Adrenal gland (tissue), 12 donors: ENCODE results near the gene DAP3. TPM values are rescaled to one million over a fixed set of nuclear protein-coding genes. Genes with fewer than 3 reads are reported as not detected.

Source experiments
- DNase-seq, 7 donors: peaks; one replicate each; pipeline ENCODE4 v3.0.0-alpha.2; 2019 to 2020
- H3K27ac ChIP-seq, 5 donors: fragments of 200-600 bp; sonication (generic) in 4 of 5; 1 replicate in 3 of 5; 2 replicates in 2 of 5; pipeline versions ENCODE4 v1.5.1 to v1.8.0; 2016 to 2020; ENCODE audit warnings: mild to moderate bottlenecking in 1 of 5
- H3K27me3 ChIP-seq: fragments of 200-600 bp; 2 replicates; pipeline ENCODE4 v1.8.0; 2021
- H3K36me3 ChIP-seq, 2 donors: fragments of 200-600 bp; replicated peaks in 1 of 2; 1 replicate in 1 of 2; 2 replicates in 1 of 2; pipeline versions ENCODE4 v1.5.1 to v1.8.0; 2018 to 2022
- H3K4me1 ChIP-seq, 2 donors: fragments of 200-600 bp; replicated peaks in 1 of 2; 1 replicate in 1 of 2; 2 replicates in 1 of 2; pipeline versions ENCODE4 v1.5.1 to v1.8.0; 2018 to 2021
- H3K4me3 ChIP-seq, 4 donors: fragments of 200-600 bp; sonication (generic) in 3 of 4; one replicate each; pipeline ENCODE4 v1.5.1; 2016 to 2018
- H3K9me3 ChIP-seq, 3 donors: fragments of 200-600 bp; sonication (generic) in 1 of 3; replicated peaks in 1 of 3; 1 replicate in 2 of 3; 2 replicates in 1 of 3; pipeline versions ENCODE4 v1.5.1 to v1.8.0; 2016 to 2021
- POLR2A ChIP-seq, 2 donors: fragments of 450-650 bp; IDR thresholded peaks; one replicate each; pipeline ENCODE4 v1.6.1; 2017; ENCODE audit warnings: antibody characterized with exemption in 2 of 2, mild to moderate bottlenecking in 2 of 2, moderate library complexity in 1 of 2
- WGBS, 4 donors: extraction: QIAGEN DNeasy Blood & Tissue Kit in 2 of 4; methylation state at CpG; one replicate each; pipeline versions ENCODE4 v1.1.5 to v1.1.7; 2013 to 2017; 5-methylcytosine and 5-hydroxymethylcytosine counted together
- intact Hi-C, 2 donors: fragments of 100-400 bp; cut with DNase I; formaldehyde crosslinking; loops; one replicate each; pipeline versions ENCODE4 v1.14.1 to v1.15.0; 2022 to 2023
- polyA plus RNA-seq, 3 donors: library from polyadenylated mRNA; stranded (reverse); fragments of 200-250 nt in 2 of 3; fragments of 350-450 nt in 1 of 3; fragmentation: Illumina TruSeq in 1 of 3; extraction: RNeasy Lipid Tissue Mini Kit (QIAGEN cat#74804) in 1 of 3; gene quantifications; one replicate each; pipeline ENCODE4 v1.2.3, GENCODE V29; 2013 to 2014
- total RNA-seq, 9 donors: library from RNA; depleted of rRNA in 4 of 9; stranded (reverse); fragments of >200 nt in 4 of 9; fragments of 120-200 nt in 1 of 9; fragmentation: NEBNext Ultra II Directional in 1 of 9; extraction: Animal tissue kit (Norgen Biotek cat#: 25700) in 1 of 9; gene quantifications; one replicate each; pipeline versions ENCODE4 v1.1.0 to v1.2.4, GENCODE V29; 2013 to 2023
- TF ChIP-seq, protein P1 (sequence below), 6 experiments: fragments of 450-650 bp in 4 of 6; fragments of 200-600 bp in 2 of 6; sonication (generic) in 1 of 6; IDR thresholded peaks; 1 replicate in 5 of 6; 2 replicates in 1 of 6; pipeline versions ENCODE4 v1.5.1 to v1.8.0; 2016 to 2021; ENCODE audit warnings: antibody characterized with exemption in 6 of 6, mild to moderate bottlenecking in 2 of 6, moderate library complexity in 1 of 6
- donor health status: healthy with polysubstance abuse.
- donor health status: Bipolar disorder and iron deficiency.
- donor health status: DM: yes; HTN: yes; CAD: no.
- donor health status: DM: no; HTN: no; CAD: no.
- donor health status: DM: no; HTN: no; CAD: no.
- donor health status: DM: yes; HTN: yes; CAD: no.

DAP3 gene
- total and polyA plus RNA-seq, 12 donors: 85.4 to 186 (median 115) TPM

DNA sequence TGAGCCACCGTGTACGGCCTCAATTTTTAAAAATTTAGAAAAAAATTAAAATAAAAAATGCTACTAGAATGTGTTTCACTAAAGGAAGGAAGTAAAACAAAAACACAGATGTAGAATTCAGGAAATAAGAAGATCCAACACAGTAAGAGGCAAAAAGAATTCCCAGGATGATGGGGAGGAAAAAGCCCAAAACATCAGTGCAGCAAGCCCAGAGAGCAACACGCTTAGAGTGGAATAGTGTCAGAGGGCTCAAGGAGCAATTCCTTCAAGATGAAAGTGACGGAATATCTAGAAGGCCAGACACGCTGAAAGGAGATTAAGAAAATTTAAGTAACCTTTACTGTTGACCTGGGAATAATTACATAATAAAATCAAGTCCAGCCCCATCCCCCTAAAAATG lies 80.4 kb downstream of the DAP3 start:
- no peaks in the 10 kb centered on the region for H3K4me1 ChIP-seq
- H3K9me3 ChIP-seq: no peaks in the 10 kb centered on the region
- H3K27ac ChIP-seq: no peak overlapping the region
- intact Hi-C loops: no loop called here
- TF ChIP-seq POLR2A (IDR thresholded peaks at IDR 0.05): no peak
- TF ChIP-seq, protein P1, sequence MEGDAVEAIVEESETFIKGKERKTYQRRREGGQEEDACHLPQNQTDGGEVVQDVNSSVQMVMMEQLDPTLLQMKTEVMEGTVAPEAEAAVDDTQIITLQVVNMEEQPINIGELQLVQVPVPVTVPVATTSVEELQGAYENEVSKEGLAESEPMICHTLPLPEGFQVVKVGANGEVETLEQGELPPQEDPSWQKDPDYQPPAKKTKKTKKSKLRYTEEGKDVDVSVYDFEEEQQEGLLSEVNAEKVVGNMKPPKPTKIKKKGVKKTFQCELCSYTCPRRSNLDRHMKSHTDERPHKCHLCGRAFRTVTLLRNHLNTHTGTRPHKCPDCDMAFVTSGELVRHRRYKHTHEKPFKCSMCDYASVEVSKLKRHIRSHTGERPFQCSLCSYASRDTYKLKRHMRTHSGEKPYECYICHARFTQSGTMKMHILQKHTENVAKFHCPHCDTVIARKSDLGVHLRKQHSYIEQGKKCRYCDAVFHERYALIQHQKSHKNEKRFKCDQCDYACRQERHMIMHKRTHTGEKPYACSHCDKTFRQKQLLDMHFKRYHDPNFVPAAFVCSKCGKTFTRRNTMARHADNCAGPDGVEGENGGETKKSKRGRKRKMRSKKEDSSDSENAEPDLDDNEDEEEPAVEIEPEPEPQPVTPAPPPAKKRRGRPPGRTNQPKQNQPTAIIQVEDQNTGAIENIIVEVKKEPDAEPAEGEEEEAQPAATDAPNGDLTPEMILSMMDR (IDR thresholded peaks at IDR 0.05): no peak
- no peaks in the 10 kb centered on the region for H3K27me3 ChIP-seq
- DNase-seq: no peak
- H3K4me3 ChIP-seq: no peak overlapping the region
- H3K36me3 ChIP-seq: peaks cover 0 to 83% of the 10 kb centered on the region in 2 donors
- 89 to 96% (median 93%) methylated on average over 5 of the region's 5 CpGs for WGBS, 4 donors

- Histone ChIP-seq H3K4me3 (no peak overlapping the region), H3K27me3 (no peaks in the 10 kb centered on the region), H3K27ac (no peak overlapping the region), H3K36me3 (peaks cover 0 to 89% of the 10 kb centered on the region in 2 donors), H3K9me3 (no peaks in the 10 kb centered on the region), H3K4me1 (no peaks in the 10 kb centered on the region)
- no peak for TF ChIP-seq POLR2A (IDR thresholded peaks at IDR 0.05)
- TF ChIP-seq, protein P1 (IDR thresholded peaks at IDR 0.05): no peak
- WGBS, 4 donors: 83 to 97% (median 91%) methylated on average over 2 of the region's 2 CpGs
- no peak for DNase-seq
- intact Hi-C loops: no loop called here
These were observed 84.3 kb downstream of the DAP3 start for GRCh38 chr1:155773221-155773620.

GRCh38 chr1:155776414-155776813 lies 87.5 kb downstream of the DAP3 start:
- Histone ChIP-seq H3K36me3 (peaks cover 0 to 60% of the 10 kb centered on the region in 2 donors), H3K9me3 (no peaks in the 10 kb centered on the region), H3K4me3 (no peak overlapping the region), H3K4me1 (no peaks in the 10 kb centered on the region), H3K27ac (no peak overlapping the region), H3K27me3 (no peaks in the 10 kb centered on the region)
- WGBS, 4 donors: 87 to 95% (median 91%) methylated on average over 4 of the region's 4 CpGs
- TF ChIP-seq POLR2A (IDR thresholded peaks at IDR 0.05): no peak
- TF ChIP-seq, protein P1 (IDR thresholded peaks at IDR 0.05): no peak
- DNase-seq: no peak
- intact Hi-C loops: no loop called here

DNA sequence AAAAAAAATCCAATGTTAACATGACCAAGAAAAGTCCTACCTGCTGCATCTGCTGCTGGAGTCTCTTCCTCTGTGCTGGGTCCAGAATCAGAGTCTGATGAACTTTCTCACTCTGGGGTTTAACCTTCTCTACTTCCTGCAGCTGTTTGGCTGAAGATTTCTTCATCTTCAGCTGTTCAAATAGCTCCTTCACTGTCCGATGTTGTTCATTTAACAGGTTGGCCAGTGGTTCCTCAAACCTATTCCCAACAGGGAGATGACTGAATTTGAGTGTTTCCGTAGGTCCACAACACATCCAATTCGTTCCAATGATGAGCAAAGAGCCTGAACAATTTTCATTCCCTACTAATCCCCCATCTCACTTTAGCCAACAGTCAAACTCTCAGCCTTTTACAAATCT lies 88.7 kb downstream of the DAP3 start:
- intact Hi-C loops: no loop called here
- Histone ChIP-seq H3K27me3 (no peaks in the 10 kb centered on the region), H3K4me3 (no peak overlapping the region), H3K27ac (no peak overlapping the region), H3K36me3 (peaks cover 0 to 48% of the 10 kb centered on the region in 2 donors), H3K9me3 (no peaks in the 10 kb centered on the region), H3K4me1 (no peaks in the 10 kb centered on the region)
- WGBS, 4 donors: 84 to 98% (median 88%) methylated on average over 3 of the region's 3 CpGs
- no peak for DNase-seq
- TF ChIP-seq POLR2A (IDR thresholded peaks at IDR 0.05): no peak
- TF ChIP-seq, protein P1 (IDR thresholded peaks at IDR 0.05): no peak

Other genes starting within 250 kb of the DAP3 start
- gene ASH1L, start 126.3 kb upstream of the DAP3 start, total RNA-seq: 10 to 100 TPM; 38.8 to 59.3 (median 46.8) TPM
- gene ASH1L, start 126.3 kb upstream of the DAP3 start, polyA plus RNA-seq: 10 to 100 TPM in 1 of 3 donors, 1 to 10 TPM in 2; 3.7 to 33.4 (median 9.2) TPM
- gene MSTO1, start 78.9 kb upstream of the DAP3 start, total RNA-seq: 10 to 100 TPM in 6 of 9 donors, 1 to 10 TPM in 3; 1.1 to 50.5 (median 24.2) TPM
- gene MSTO1, start 78.9 kb upstream of the DAP3 start, polyA plus RNA-seq: 10 to 100 TPM; 40.1 to 54.3 (median 44.0) TPM
- 10 to 100 TPM; 46.3 to 65.1 (median 57.4) TPM for gene YY1AP1, start 317 bp upstream of the DAP3 start, total RNA-seq
- 10 to 100 TPM; 44.0 to 70.4 (median 57.8) TPM for gene YY1AP1, start 317 bp upstream of the DAP3 start, polyA plus RNA-seq
- gene GON4L, start 168.1 kb downstream of the DAP3 start, total RNA-seq: 10 to 100 TPM; 13.7 to 41.7 (median 35.3) TPM
- 10 to 100 TPM; 22.4 to 40.3 (median 32.8) TPM for gene GON4L, start 168.1 kb downstream of the DAP3 start, polyA plus RNA-seq
- 10 to 100 TPM in 5 of 9 donors, 1 to 10 TPM in 4; 3.0 to 28.2 (median 10.5) TPM for gene SYT11, start 170.5 kb downstream of the DAP3 start, total RNA-seq
- gene SYT11, start 170.5 kb downstream of the DAP3 start, polyA plus RNA-seq: 10 to 100 TPM in 1 of 3 donors, 1 to 10 TPM in 2; 1.1 to 19.2 (median 2.8) TPM
- gene RIT1, start 222.3 kb downstream of the DAP3 start, total RNA-seq: 10 to 100 TPM; 19.4 to 54.0 (median 31.4) TPM
- gene RIT1, start 222.3 kb downstream of the DAP3 start, polyA plus RNA-seq: 10 to 100 TPM; 10.3 to 18.2 (median 16.2) TPM
- gene KHDC4, start 245.3 kb downstream of the DAP3 start, total RNA-seq: 10 to 100 TPM; 16.8 to 52.9 (median 39.6) TPM
- 10 to 100 TPM; 33.2 to 46.4 (median 37.0) TPM for gene KHDC4, start 245.3 kb downstream of the DAP3 start, polyA plus RNA-seq